ENCODE results near the gene ISYNA1. TPM values are rescaled to one million over a fixed set of nuclear protein-coding genes. Genes with fewer than 3 reads are reported as not detected.
A peak's percentile ranks its signal among the peaks of the same experiment; 100 is the strongest.

Gene ISYNA1
- total and polyA plus RNA-seq, 2 of the 13 experiments (the other 11 are each of a cell fraction or from before 2014, with no cell fraction given), result 29.6 to 48.5 TPM

GRCh38 chr19:18396471-18397241, 41.3 kb downstream of the ISYNA1 start (continued):
- TF ChIP-seq, protein P1, sequence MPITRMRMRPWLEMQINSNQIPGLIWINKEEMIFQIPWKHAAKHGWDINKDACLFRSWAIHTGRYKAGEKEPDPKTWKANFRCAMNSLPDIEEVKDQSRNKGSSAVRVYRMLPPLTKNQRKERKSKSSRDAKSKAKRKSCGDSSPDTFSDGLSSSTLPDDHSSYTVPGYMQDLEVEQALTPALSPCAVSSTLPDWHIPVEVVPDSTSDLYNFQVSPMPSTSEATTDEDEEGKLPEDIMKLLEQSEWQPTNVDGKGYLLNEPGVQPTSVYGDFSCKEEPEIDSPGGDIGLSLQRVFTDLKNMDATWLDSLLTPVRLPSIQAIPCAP (CRISPR knock-in tag; IDR thresholded peaks at IDR 0.05; ENCODE audit: low read depth), result peak; percentile 40; the same call in 1 of the 2 replicates
- TF ChIP-seq ZNF280B (CRISPR knock-in tag; IDR thresholded peaks at IDR 0.05; ENCODE audit: borderline replicate concordance) (no peak), ZNF674 (CRISPR knock-in tag; IDR thresholded peaks at IDR 0.05; ENCODE audit: low read depth) (no peak), ZNF296 (CRISPR knock-in tag; conservative IDR thresholded peaks at IDR 0.05) (no peak), ZNF577 (CRISPR knock-in tag; IDR thresholded peaks at IDR 0.05; ENCODE audit: borderline replicate concordance, low read depth) (no peak), MBD4 (IDR thresholded peaks at IDR 0.05; ENCODE audit: borderline replicate concordance, low read length) (no peak), GABPB1 (CRISPR knock-in tag; IDR thresholded peaks at IDR 0.05) (peak; percentile 63; the same call in 1 of the 2 replicates), TEAD3 (CRISPR knock-in tag; optimal IDR thresholded peaks at IDR 0.05; ENCODE audit: borderline replicate concordance) (peak; percentile 51), PHF8 (CRISPR knock-in tag; IDR thresholded peaks at IDR 0.05) (no peak), ZBTB3 (CRISPR knock-in tag; IDR thresholded peaks at IDR 0.05; ENCODE audit: borderline replicate concordance, low read depth) (no peak), ZNF264 (CRISPR knock-in tag; IDR thresholded peaks at IDR 0.05) (no peak), MZF1 (CRISPR knock-in tag; IDR thresholded peaks at IDR 0.05; ENCODE audit: borderline replicate concordance) (no peak), RBM22 (optimal IDR thresholded peaks at IDR 0.05; ENCODE audit: low read length) (no peak), PHF20 (CRISPR knock-in tag; IDR thresholded peaks at IDR 0.05) (no peak), ZNF501 (CRISPR knock-in tag; IDR thresholded peaks at IDR 0.05) (no peak), ZBTB25 (CRISPR knock-in tag; IDR thresholded peaks at IDR 0.05) (no peak), SAFB2 (CRISPR knock-in tag; IDR thresholded peaks at IDR 0.05; ENCODE audit: borderline replicate concordance, low read depth) (no peak), MBNL3 (CRISPR knock-in tag; conservative IDR thresholded peaks at IDR 0.05) (no peak), FOXA3 (CRISPR knock-in tag; IDR thresholded peaks at IDR 0.05) (peak; percentile 21; the same call in 1 of the 2 replicates), KDM3A (CRISPR knock-in tag; IDR thresholded peaks at IDR 0.05; ENCODE audit: low read depth) (no peak), TP53 (CRISPR knock-in tag; conservative IDR thresholded peaks at IDR 0.05) (no peak), HNRNPUL1 (IDR thresholded peaks at IDR 0.05; ENCODE audit: low read depth, low read length) (no peak)
- TF ChIP-seq, protein P2, sequence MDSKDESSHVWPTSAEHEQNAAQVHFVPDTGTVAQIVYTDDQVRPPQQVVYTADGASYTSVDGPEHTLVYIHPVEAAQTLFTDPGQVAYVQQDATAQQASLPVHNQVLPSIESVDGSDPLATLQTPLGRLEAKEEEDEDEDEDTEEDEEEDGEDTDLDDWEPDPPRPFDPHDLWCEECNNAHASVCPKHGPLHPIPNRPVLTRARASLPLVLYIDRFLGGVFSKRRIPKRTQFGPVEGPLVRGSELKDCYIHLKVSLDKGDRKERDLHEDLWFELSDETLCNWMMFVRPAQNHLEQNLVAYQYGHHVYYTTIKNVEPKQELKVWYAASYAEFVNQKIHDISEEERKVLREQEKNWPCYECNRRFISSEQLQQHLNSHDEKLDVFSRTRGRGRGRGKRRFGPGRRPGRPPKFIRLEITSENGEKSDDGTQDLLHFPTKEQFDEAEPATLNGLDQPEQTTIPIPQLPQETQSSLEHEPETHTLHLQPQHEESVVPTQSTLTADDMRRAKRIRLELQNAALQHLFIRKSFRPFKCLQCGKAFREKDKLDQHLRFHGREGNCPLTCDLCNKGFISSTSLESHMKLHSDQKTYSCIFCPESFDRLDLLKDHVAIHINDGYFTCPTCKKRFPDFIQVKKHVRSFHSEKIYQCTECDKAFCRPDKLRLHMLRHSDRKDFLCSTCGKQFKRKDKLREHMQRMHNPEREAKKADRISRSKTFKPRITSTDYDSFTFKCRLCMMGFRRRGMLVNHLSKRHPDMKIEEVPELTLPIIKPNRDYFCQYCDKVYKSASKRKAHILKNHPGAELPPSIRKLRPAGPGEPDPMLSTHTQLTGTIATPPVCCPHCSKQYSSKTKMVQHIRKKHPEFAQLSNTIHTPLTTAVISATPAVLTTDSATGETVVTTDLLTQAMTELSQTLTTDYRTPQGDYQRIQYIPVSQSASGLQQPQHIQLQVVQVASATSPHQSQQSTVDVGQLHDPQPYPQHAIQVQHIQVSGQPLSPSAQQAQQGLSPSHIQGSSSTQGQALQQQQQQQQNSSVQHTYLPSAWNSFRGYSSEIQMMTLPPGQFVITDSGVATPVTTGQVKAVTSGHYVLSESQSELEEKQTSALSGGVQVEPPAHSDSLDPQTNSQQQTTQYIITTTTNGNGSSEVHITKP (CRISPR knock-in tag; IDR thresholded peaks at IDR 0.05; ENCODE audit: low read depth), result no peak
